NCI-H1105 treated with DMSO at 0.1 percent for 48 hours (cell line): ENCODE data around the gene SMLR1.
"Not testable (repeated sequence)": the region's sequence is repeated elsewhere in the genome, so short reads cannot be mapped to it uniquely, and the experiment has no call there.

Source experiments
- DNase-seq: peaks from one replicate; lab custom pipeline; 2025; lab: John Stamatoyannopoulos, UW

SMLR1 gene

GRCh38 chr6:130827247-130828149 is at the start of gene SMLR1:
Gene SMLR1, plus strand, starts transcription at chr6:130827406. Its CDS starts 8 bp downstream, at chr6:130827414.
- no peak for DNase-seq

- DNase-seq = no peak
Observed at GRCh38 chr6:130778946-130779657, 48.1 kb upstream of the SMLR1 start.

- DNase-seq = no peak
Observed at GRCh38 chr6:130779658-130780033, 47.6 kb upstream of the SMLR1 start.

- DNase-seq = no peak
Observed at GRCh38 chr6:130780122-130780521, 47.1 kb upstream of the SMLR1 start.

- DNase-seq = no peak
Observed at GRCh38 chr6:130781557-130781956, 45.6 kb upstream of the SMLR1 start.

- DNase-seq = no peak
Observed at GRCh38 chr6:130783416-130784107, 43.6 kb upstream of the SMLR1 start.

GRCh38 chr6:130787726-130788500 is 39.3 kb upstream of the SMLR1 start:
- no peak for DNase-seq

- no peak for DNase-seq
Observed at GRCh38 chr6:130788954-130789353, 38.3 kb upstream of the SMLR1 start.

- DNase-seq = no peak
Observed at GRCh38 chr6:130794010-130794697, 33.1 kb upstream of the SMLR1 start.

GRCh38 chr6:130794738-130795137 is 32.5 kb upstream of the SMLR1 start:
- no peak for DNase-seq

- peak; percentile 30 for DNase-seq
Observed at GRCh38 chr6:130796313-130796905, 30.8 kb upstream of the SMLR1 start.

- no peak for DNase-seq
Observed at GRCh38 chr6:130797061-130797460, 30.1 kb upstream of the SMLR1 start.

GRCh38 chr6:130801368-130801767 is 25.8 kb upstream of the SMLR1 start:
- DNase-seq = not testable (repeated sequence)

- DNase-seq = peak; percentile 27
Observed at GRCh38 chr6:130810307-130811030, 16.7 kb upstream of the SMLR1 start.

- DNase-seq = no peak
Observed at GRCh38 chr6:130811932-130812331, 15.3 kb upstream of the SMLR1 start.

- no peak for DNase-seq
Observed at GRCh38 chr6:130814506-130814905, 12.7 kb upstream of the SMLR1 start.

GRCh38 chr6:130815200-130816071 is 11.8 kb upstream of the SMLR1 start:
- no peak for DNase-seq

- DNase-seq = no peak
Observed at GRCh38 chr6:130822736-130823135, 4.5 kb upstream of the SMLR1 start.
